ENCODE data around the gene PHF13.

The PHF13 gene

GRCh38 chr1:6614019-6614928 lies 743 bp downstream of the PHF13 start:
- no peak for TF ChIP-seq CTCF (IDR thresholded peaks at IDR 0.05; ENCODE audit: insufficient read depth, low read length, poor library complexity, severe bottlenecking)
- Histone ChIP-seq H3K4me3 (replicated peaks; ENCODE audit: low read depth, low read length) (peak overlapping the region; percentile 74), H3K36me3 (ENCODE audit: control insufficient read depth, insufficient read depth, low read length) (no peaks in the 10 kb centered on the region; the same call in 1 of the 2 replicates), H3K27me3 (replicated peaks; ENCODE audit: control insufficient read depth, insufficient read depth, low read length) (no peaks in the 10 kb centered on the region)
- DNase-seq (ENCODE audit: extremely low read depth, insufficient read length): no peak

GRCh38 chr1:6614929-6615785 lies 1.6 kb downstream of the PHF13 start:
- H3K27me3 ChIP-seq (replicated peaks; ENCODE audit: control insufficient read depth, insufficient read depth, low read length): no peaks in the 10 kb centered on the region

GRCh38 chr1:6619045-6619444 lies 5.5 kb downstream of the PHF13 start:
- H3K36me3 ChIP-seq (ENCODE audit: control insufficient read depth, insufficient read depth, low read length): peaks cover 14% of the 10 kb centered on the region
- TF ChIP-seq CTCF (IDR thresholded peaks at IDR 0.05; ENCODE audit: insufficient read depth, low read length, poor library complexity, severe bottlenecking): no peak
- H3K27me3 ChIP-seq (replicated peaks; ENCODE audit: control insufficient read depth, insufficient read depth, low read length): no peaks in the 10 kb centered on the region
- H3K4me3 ChIP-seq (replicated peaks; ENCODE audit: low read depth, low read length): no peak overlapping the region
- no peak for DNase-seq (ENCODE audit: extremely low read depth, insufficient read length)

More at GRCh38 chr1:6614929-6615785, 1.6 kb downstream of the PHF13 start:
- H3K4me3 ChIP-seq (replicated peaks; ENCODE audit: low read depth, low read length): peak overlapping the region; percentile 74
- peaks cover 3% of the 10 kb centered on the region; the same call in 1 of the 2 replicates for H3K36me3 ChIP-seq (ENCODE audit: control insufficient read depth, insufficient read depth, low read length)
- TF ChIP-seq CTCF (IDR thresholded peaks at IDR 0.05; ENCODE audit: insufficient read depth, low read length, poor library complexity, severe bottlenecking): no peak
- no peak for DNase-seq (ENCODE audit: extremely low read depth, insufficient read length)

- H3K4me3 ChIP-seq (replicated peaks; ENCODE audit: low read depth, low read length): no peak overlapping the region
- no peaks in the 10 kb centered on the region for H3K27me3 ChIP-seq (replicated peaks; ENCODE audit: control insufficient read depth, insufficient read depth, low read length)
- no peak for DNase-seq (ENCODE audit: extremely low read depth, insufficient read length)
- H3K36me3 ChIP-seq (ENCODE audit: control insufficient read depth, insufficient read depth, low read length): peaks cover 14% of the 10 kb centered on the region
- TF ChIP-seq CTCF (IDR thresholded peaks at IDR 0.05; ENCODE audit: insufficient read depth, low read length, poor library complexity, severe bottlenecking): no peak
These were observed 8.2 kb downstream of the PHF13 start for GRCh38 chr1:6621429-6622391.
